T-helper 1 cell treated with Interleukin-12 subunit alpha and Interleukin-12 subunit beta and Interleukin-4 antibody, amounts not matched to agents 30 ng/mL and 1 ng/mL, for 36 hours (primary cell): ENCODE measurements around the gene PLXNC1. TPM values are rescaled to one million over a fixed set of nuclear protein-coding genes. Genes with fewer than 3 reads are reported as not detected.

ENCODE experiments used
- intact Hi-C: fragments of 100-400 bp; cut with micrococcal nuclease; formaldehyde crosslinking; loops from one replicate; pipeline ENCODE4 v1.15.1; 2024
- total RNA-seq: library from RNA; stranded (reverse); gene quantifications from 2 replicates; pipeline ENCODE4 v1.2.3, GENCODE V29; 2022

PLXNC1 gene
- total RNA-seq, 1 donor from 2014 or later, result 38.7 TPM

DNA sequence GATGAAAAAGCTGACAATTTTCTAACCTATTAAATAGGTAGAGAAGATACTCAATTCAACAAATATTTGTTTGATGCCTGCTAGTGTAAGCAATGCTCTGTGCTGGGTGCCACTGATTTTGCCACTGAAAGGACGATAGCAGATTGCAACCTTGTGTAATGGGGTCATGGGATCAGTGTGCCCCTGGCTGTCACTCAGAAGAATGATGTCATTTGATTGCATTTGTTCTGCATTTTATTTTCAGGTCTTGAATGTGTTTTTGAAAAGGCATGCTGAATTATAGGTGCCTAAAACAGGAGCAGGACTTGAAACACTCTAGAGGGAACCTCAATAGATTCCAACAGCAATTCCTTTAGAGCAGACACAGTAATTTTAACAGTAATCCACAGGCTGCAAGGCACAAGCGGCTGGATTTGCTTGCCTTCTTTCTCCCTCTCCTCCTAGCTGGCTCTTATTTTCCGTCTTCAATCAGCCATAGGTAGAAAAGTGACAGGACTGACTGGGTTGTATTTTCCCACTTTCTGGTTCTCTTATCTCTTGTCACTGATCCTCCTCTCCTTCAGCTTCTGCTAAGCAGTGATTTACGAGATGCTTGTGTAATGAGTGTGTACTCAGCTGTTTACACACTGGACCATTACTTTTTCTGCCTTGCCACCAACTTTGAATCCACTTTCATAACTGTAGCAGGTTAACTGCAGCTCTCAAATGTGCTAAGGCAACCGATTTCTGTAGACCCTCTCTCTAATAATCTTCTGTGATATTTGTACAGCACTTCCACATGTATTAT is 4.1 kb downstream of the PLXNC1 start:
- intact Hi-C loops, result no loop called here

DNA sequence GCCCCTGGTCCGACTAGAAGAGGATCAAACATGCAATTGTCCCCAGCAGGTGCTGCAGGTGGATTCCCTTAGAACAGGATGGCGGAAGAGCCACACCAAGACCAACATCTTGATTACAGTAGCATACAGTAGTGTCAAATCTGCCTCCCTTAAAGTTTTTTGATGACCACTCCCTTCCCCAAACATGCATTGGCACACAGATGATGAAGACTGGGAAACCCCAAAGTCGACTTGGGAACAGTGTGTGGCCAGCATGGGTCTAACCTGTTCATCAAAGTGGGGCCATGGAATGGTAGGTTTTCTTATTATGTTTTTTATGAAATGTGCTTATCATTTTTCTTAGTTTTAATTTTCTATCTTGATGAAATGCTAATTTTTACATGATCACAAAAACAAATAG is 8.8 kb downstream of the PLXNC1 start:
- intact Hi-C loops, result no loop called here

DNA sequence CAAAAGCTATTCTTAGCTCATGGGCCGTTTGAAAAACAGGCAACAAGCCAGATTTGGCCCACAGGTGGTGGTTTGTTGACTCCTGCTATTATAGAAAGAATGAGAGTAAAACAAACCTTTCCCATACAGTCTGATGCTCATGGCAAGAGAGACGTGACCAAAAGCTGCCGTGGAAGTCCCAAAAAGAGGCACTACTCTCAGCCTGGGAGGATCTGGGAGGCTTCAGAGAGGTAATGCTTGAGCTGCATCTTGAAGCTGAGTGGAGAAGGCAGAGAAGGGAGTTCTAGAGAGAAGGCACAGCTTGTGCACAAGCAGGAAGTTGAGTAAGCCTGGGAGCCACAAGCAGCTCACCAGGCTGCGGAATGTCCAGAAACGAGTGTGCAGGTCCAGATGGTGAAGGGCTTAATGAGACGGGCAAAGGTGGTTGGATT is 9.6 kb downstream of the PLXNC1 start:
- intact Hi-C loops, result no loop called here

DNA sequence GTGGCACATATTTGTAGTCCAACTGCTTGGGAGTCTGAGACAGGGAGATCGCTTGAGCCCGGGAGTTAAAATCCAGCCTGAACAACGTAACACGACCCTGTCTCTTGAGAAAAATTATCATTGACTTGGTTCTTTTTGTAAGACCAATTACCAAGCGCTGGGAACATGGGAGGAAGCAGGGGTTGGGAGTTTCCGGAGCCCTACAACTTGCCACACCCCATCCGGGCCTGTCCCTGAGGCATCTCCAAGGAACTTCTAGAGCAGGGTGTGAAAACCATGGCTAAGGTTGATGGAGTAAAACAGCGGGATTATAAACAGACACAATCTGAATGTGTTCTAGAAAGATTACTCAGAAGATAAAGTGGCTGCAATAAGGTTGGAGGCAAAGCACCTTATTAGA is 10.3 kb downstream of the PLXNC1 start:
- intact Hi-C loops, result no loop called here

DNA sequence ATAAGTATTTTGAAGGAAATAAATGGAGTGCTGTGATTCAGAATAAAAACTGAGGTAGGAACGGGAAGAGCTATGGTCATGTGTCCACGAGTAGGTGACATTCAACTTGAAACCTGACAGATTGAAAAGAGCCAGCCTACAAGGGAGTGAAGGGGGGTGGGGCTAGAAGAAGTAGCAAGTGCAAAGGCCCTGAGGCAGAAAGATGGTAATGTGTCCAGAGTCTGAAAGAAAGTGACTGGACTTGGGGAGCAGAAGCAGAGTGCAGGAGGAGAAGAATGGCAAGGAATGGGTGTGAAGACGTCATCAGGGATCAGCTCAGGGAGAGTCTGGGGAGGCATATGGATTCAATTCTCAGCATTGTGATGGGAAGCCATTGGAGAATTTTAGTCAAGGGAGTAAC is 13.7 kb downstream of the PLXNC1 start:
- intact Hi-C loops, result no loop called here

DNA sequence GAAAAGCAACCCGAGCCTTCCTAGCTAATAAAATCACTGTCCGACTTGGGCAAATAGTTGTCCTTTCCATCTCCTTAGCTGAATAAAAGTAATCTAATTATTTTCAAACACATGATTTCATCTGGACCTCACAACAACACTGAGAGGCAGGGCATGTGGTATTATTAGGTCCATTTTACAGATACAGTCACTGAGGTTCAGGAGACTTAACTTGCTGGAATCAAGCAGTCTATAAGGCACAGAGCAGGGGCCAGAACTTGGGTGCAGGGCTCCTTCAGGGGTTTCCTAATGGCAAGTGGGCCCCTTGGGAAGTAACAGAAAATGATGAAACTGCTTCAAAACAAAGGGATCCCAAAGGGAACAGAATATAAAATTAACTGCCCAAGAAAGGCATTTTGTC is 15.5 kb downstream of the PLXNC1 start:
- intact Hi-C loops, result no loop called here

DNA sequence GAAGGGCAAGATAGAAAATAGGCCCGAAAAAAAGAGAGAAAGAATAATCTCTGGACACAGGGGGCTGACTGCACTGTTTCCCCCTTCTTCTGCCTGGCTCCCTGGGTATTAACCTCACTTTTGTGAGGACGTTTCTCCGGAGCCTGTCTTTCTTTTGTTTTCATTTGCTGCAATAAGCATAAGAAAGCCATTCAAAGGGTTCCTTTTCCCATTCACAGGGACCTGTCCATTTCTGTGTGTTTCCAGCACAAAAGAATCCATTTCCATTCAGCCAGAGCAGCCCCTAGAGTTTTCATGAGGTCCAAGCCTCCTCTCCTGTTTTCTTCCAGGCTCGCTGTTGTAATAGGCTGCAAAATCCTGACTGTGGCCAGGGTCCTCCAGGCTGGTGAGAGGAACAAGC is 16.8 kb downstream of the PLXNC1 start:
- intact Hi-C loops, result no loop called here

DNA sequence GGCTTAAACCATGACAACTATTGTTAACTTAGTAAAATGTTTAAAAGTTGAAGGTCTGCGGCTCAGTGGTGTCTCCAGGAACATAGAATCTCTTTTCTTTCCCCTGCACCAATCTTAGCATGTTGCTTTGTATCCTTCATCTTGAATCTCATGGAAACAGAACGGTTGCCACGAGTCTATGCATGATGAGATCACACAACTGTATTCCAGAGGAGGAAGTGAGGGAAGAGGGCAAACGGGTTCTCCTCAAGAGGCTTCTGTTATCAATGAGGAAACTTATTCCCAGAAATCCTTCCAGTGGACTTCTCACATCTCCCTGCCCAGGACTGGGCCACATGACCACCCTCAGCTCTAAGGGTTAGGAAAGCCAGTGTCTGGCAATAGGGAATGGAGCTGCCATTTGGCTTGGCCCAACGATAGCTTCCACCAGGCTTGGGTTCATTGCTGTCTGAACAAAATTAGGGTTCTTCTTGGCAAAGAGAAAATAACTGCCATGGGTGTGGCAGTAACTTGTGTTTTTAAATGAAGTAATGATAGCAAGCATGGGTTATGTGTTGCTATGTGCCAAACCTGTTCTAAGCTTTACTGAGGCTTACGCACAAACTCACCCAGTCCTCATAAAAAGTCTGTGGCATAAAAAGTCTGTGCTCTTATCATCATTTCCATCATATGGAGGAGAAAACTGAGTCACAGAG is 17.4 kb downstream of the PLXNC1 start:
- intact Hi-C loops, result no loop called here

DNA sequence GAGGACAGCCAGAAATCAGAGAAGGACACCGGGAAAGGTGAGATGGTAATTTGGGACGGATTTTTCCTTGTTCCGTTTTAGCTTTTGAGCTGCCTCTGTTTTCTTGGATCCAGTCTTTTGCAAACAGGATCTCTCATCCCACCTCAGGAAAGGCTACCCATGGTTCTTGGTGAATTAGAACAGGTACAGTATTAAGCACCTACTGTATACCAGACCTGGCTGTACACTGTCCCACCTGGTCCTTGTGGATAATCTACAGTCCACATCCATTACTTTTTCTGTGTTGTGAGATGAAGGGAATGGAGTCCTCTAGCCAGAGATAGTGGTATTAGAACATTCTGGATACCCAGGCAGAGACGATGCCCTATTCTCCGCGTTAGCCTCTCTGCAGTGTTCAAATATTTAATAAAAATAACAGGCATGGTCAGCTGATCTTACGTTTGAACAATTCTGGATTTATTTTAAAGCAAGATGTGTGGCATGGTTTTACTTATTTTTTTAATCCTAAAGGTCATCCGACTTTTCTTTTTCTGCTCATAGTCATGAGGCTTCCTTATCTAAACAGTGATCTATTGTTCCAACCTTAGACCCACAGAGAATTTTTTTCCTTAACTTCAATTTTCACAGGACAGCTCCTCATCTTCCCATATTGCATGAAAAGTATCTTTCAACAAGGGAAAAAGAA is 18.8 kb downstream of the PLXNC1 start:
- intact Hi-C loops, result no loop called here

DNA sequence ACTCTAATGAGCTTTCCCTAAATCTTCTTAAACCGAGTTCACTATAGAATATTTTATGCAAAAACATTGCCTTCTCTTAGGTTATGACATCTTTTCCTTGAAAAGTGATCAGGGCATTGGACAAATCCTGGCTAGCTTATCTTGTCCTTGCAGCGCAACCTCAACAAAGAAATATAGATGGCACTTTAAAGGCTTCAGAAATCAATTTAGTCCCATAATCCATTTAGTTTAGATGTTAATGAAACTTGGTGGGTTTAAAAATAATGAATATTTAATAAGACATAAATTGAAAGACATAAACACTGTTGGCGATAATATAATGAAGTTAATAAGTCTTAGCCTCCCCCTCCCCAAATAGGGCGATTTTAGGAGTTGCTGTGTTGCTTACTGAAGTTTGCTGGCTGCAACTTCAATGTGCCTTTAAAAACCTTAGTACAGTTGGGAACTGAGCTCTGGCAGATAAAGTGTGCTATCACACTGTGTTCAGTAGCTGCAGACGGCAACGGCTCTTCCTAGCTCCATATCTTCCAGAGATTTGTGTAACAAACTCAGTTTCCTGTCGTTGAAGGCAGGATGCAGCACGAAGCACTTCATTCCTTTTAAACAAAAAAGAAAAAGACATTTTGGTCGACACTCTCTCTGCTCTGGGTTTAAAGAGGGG is 19.5 kb downstream of the PLXNC1 start:
- intact Hi-C loops, result no loop called here

DNA sequence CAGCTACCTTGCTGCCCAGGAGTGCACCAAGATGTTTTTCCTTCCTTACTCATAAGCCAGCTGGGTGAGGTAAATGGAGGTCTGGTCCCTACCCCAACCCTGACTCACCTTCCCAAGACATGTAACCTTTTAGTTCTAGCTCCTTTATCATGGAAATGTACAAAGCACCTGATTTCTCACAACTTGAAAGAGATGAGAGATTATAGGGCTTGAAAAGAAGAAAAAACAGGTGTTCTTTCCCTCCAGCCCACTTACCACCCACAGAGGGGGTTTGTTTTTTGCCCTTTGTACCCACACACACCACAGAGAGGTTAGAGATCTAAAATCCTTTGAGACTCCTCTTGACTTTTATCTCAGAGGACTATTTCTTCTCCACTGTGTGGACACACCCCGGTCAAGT is 21.1 kb downstream of the PLXNC1 start:
- intact Hi-C loops, result no loop called here

DNA sequence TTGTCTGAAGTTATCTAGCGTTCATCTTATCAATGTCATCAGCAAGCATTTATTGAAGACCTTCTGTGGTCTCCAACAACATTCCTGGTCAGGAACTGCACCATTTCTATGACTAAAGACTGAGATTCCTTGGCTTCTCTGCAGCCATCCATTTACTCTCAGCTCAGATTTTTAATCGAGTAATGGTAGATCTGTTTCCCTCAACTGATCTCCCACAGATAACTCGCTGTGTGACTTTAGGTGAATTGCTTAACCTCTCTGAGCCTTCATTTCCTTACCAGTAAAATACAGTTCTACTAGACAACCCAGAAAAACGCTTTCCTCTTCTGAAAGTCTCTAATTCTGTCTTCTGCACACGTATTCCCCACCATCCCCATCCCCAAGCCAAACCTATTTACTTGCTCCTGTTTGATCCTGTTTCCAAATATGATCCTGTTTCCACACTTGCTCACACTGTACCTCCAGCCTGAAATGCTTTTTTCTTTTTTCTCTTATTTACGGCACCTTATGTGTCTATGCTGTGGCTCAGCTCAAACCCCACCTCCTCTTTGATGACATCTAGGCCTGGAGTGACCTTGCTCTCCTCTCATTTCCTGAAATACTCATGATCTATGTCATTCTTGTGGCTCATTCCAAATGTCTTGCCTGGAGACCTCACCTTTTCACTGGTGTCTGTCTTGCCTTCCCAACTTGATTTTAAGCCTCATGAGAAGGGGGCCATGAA is 21.8 kb downstream of the PLXNC1 start:
- intact Hi-C loops, result no loop called here

DNA sequence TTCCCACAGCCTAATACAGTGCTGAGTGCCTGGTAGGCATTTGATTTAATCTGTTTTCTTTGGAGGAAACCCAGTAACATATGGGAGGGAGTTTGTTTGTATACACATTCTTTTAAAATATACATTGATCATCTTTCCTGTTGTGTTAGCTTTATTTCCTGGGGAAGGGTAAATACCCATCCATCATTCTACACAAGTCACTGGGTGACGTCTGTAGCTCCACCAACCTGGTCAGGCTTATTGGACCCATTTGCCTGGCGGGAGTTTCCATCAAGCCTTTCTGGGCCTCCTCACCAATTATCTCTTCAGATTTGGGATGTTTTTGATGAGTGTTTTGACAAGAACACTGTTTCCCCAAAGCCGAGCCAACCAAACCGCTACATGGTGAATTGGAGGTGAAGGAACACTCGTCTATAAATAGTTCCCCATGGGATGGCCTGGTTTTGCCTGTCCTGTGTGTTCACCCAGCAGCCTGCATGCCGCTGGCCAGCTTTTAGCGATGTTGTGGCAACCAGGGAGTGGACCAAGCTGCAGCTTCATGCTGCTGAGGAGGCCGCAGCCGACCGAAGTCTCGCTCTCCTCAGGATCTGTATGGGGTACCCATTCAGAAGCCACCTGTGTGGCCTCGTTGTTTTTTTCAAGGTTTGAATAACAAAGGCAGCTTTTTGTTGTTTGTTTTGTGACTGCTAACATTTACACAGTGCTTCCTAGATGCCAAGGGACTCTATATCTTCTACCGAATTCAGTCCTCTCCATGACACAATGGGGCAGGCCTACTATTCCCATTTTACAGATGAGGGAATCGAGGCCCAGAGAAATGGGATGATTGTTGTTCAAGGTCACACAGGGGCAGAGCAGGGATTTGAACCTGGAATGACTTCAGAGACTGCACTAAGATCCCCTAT is 22.6 kb downstream of the PLXNC1 start:
- intact Hi-C loops, result no loop called here

DNA sequence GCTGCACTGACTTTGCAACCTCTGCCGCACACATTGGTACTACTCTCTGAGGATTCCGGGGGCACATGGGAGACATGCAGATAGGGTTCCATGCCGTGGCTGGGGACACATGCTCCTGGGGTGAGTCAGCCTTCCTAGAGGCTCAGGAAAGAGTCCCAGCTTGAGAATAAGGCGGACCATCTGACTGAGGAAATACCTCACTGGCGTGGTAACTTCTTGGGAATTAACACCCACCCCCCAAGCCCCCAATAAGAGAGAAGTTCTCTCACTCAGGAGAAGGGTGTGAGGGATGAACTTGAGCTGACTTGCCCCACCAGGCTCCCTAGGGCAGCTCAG is 23.2 kb downstream of the PLXNC1 start:
- intact Hi-C loops, result no loop called here

DNA sequence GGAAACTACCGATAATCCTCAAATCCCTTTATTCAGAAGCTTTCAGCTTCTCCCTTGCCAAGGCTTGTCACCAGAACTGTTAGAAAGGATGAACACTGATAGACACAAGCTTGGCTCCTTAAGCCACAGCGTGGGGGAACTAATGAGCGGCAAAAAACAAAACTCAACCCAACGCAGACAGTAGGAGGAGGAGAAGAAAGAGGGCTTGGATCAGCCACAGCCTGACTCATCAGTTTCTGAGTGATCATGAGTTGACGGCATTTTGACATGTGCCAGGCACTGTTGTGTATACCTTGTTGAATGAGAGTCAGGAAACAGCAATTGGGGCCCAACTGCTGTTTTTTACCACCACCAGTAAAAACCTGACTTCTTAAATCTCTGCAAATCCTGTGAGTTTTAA is 23.7 kb downstream of the PLXNC1 start:
- intact Hi-C loops, result loop anchor here (1.0 kb wide), 1 partner anchor 133 kb away; no protein-coding TSS in a partner anchor

DNA sequence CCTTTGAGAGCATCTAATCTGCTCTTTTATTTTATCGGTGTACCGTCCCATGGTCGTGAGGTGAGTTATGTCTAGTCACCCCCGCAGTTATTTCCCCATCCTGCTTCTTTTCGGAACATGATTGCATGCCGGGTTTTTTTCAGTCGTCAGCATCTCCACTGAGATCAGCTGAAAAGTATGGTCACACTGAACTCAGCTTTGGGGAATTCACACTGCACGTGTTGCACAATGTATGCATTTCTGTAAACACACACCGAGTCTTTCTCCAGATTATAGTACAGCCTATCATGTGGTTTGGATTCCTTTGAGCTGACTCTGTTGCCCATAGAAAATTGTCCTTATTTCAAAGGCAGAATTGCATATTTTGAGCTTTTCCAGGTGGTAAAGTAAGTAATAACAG is 24.6 kb downstream of the PLXNC1 start:
- intact Hi-C loops, result loop anchor here (1.0 kb wide), 1 partner anchor 132 kb away; no protein-coding TSS in a partner anchor

DNA sequence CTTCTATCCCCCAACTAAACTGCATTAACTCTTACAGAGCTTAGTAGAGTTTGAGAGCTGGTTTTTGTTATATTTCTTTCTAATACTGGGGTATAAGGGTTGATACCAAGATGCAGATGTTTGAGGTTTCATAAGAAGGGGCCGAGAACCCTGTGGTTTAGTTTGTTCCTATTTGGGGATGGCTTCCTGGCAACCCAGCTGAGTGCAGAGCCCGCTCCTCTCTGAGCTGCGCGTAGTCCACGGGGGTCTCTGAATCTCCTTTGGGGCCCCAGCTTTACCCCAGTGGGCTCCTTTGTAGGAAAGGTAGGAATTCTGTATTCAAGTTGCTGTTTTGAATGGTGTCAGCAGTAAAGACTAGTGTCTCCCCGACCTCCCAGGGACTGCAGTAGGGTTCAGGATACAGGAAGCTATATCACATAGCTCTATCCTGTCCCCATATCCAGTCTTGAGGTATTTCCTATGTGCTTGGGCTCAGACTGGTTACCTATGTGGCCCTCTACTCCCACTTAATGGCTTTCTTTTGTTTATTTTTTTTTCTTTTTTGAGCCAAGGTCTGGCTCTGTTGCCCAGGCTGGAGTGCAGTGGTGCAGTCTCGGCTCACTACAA is 25.4 kb downstream of the PLXNC1 start:
- intact Hi-C loops, result loop anchor here (1.0 kb wide), 2 partner anchors 24 to 35 kb away; no protein-coding TSS in a partner anchor

DNA sequence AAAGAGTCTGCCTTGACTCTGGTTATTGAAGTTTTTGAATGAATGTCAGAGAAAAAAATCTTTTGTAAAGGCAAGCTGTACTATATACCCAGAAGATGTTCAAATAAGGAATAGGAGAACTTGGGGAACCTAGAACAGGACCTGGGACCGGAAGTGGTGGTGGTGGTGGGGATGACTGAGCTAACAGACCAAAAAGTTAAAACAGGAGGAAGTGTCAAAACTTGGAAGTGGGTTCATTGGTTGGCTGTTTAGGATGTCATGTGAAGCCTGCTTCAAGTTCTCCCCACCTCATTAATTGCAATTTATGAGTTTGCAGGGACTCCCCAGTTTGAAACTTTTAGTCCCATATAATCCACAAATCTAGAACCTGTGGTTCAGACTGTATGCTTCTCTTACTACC is 26.2 kb downstream of the PLXNC1 start:
- intact Hi-C loops, result loop anchor here (1.0 kb wide), 2 partner anchors 25 to 34 kb away; no protein-coding TSS in a partner anchor
